ENCODE results near the gene HNRNPM.

DNA sequence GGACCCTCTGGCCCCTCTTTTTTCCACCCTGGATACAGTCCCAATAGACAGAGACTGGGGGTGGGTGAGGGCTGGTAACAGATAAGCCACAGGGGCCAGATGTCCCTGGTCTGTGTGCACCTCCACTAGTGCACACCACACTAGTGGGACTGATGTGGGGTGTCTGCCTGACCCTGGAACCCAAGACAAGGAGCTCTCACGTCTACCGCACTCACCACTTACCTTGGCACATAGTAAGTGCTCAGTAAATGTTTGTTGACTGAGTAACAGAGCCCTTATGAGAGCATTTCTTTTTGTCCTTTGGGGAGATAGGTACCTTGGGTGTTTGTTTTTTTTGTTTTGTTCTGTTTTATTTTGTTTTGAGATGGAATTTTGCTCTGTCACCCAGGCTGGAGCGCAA lies 92.3 kb downstream of the HNRNPM start:
- no peak for TF ChIP-seq POLR2A (IDR thresholded peaks at IDR 0.05)
- TF ChIP-seq, protein P1, sequence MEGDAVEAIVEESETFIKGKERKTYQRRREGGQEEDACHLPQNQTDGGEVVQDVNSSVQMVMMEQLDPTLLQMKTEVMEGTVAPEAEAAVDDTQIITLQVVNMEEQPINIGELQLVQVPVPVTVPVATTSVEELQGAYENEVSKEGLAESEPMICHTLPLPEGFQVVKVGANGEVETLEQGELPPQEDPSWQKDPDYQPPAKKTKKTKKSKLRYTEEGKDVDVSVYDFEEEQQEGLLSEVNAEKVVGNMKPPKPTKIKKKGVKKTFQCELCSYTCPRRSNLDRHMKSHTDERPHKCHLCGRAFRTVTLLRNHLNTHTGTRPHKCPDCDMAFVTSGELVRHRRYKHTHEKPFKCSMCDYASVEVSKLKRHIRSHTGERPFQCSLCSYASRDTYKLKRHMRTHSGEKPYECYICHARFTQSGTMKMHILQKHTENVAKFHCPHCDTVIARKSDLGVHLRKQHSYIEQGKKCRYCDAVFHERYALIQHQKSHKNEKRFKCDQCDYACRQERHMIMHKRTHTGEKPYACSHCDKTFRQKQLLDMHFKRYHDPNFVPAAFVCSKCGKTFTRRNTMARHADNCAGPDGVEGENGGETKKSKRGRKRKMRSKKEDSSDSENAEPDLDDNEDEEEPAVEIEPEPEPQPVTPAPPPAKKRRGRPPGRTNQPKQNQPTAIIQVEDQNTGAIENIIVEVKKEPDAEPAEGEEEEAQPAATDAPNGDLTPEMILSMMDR (IDR thresholded peaks at IDR 0.05), result no peak

Data from ovary (tissue), 3 donors.